Smooth muscle cell (in vitro differentiated cells): ENCODE data around the gene LRP1B. TPM values are rescaled to one million over a fixed set of nuclear protein-coding genes. Genes with fewer than 3 reads are reported as not detected.

Source experiments
- DNase-seq: peaks from one replicate; lab custom pipeline; 2025; ENCODE audit not compliant: unreplicated experiment; lab: John Stamatoyannopoulos, UW
- H2AFZ ChIP-seq: fragments of 200-600 bp; sonication (generic); 2 replicates; pipeline ENCODE4 v1.6.0; 2016; ENCODE audit warnings: antibody characterized with exemption, low read depth, mild to moderate bottlenecking
- H3F3A ChIP-seq: fragments of 200-600 bp; sonication (generic); 2 replicates; pipeline ENCODE4 v1.6.0; 2017; ENCODE audit warnings: antibody characterized with exemption, low read depth
- H3K27ac ChIP-seq: fragments of 200-600 bp; sonication (generic); 2 replicates; pipeline ENCODE4 v1.5.1; 2016; ENCODE audit warnings: low read depth, mild to moderate bottlenecking
- H3K27me3 ChIP-seq: fragments of 200-600 bp; sonication (generic); 2 replicates; pipeline ENCODE4 v1.6.1; 2016; ENCODE audit warnings: low read depth, mild to moderate bottlenecking
- H3K36me3 ChIP-seq: fragments of 200-600 bp; sonication (generic); 2 replicates; pipeline ENCODE4 v1.5.1; 2016; ENCODE audit warnings: low read depth
- H3K4me1 ChIP-seq: fragments of 200-600 bp; sonication (generic); 2 replicates; pipeline ENCODE4 v1.5.1; 2016; ENCODE audit warnings: low read depth
- H3K4me2 ChIP-seq: fragments of 200-600 bp; sonication (generic); 2 replicates; pipeline ENCODE4 v1.6.0; 2016; ENCODE audit warnings: mild to moderate bottlenecking
- H3K4me3 ChIP-seq: fragments of 200-600 bp; sonication (generic); 2 replicates; pipeline ENCODE4 v1.5.1; 2016; ENCODE audit warnings: mild to moderate bottlenecking
- H3K79me2 ChIP-seq: fragments of 200-600 bp; sonication (generic); 2 replicates; pipeline ENCODE4 v1.6.0; 2016; ENCODE audit warnings: low read depth, mild to moderate bottlenecking
- H3K9ac ChIP-seq: fragments of 200-600 bp; sonication (generic); 2 replicates; pipeline ENCODE4 v1.6.0; 2016; ENCODE audit warnings: low read depth
- H3K9me3 ChIP-seq: fragments of 200-600 bp; sonication (generic); replicated peaks from 2 replicates; pipeline ENCODE4 v1.5.1; 2016; ENCODE audit warnings: low read depth
- H4K20me1 ChIP-seq: fragments of 200-600 bp; sonication (generic); 2 replicates; pipeline ENCODE4 v1.6.0; 2016; ENCODE audit warnings: low read depth
- WGBS: methylation state at CpG from one replicate; pipeline ENCODE4 v1.1.7; 2016; ENCODE audit warnings: low lambda C conversion rate; 5-methylcytosine and 5-hydroxymethylcytosine counted together
- polyA plus RNA-seq: library from polyadenylated mRNA; unstranded; fragments of >200 nt; fragmentation: Nextera tagmentation; extraction: Ambion mirVana; gene quantifications from 2 replicates; pipeline ENCODE4 v1.2.1, GENCODE V29; 2016
- total RNA-seq: library from RNA; depleted of rRNA; stranded (reverse); fragments of >200 nt; gene quantifications from 2 replicates; pipeline ENCODE4 v1.2.3, GENCODE V29; 2014
- TF ChIP-seq, protein P1 (sequence below): fragments of 200-600 bp; sonication (generic); IDR thresholded peaks from 2 replicates; pipeline ENCODE4 v1.5.1; 2017; ENCODE audit warnings: borderline replicate concordance, mild to moderate bottlenecking, antibody characterized with exemption; ENCODE audit not compliant: insufficient read depth, poor library complexity, severe bottlenecking

LRP1B gene
- total and polyA plus RNA-seq, 2 experiments from 2014 or later = 0.08 to 2.9 TPM

DNA sequence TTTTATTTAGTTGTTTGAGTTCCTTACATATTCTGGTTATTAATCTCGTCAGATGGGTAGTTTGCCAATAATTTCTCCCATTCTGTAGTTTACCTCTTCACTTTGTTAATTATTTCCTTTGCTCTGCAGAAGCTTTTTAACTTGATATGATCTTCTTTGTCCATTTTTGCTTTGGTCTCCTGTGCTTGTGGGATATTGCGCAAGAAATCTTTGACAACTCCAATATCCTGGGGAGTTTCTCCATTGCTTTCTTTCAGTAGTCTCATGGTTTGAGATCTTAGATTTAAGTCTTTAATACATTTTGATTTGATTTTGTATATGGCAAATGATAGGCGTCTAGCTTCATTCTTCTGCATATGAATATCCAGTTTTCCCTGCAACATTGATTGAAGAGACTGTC is 389.2 kb downstream of the LRP1B start:
- Histone ChIP-seq H3K27me3 (no peaks in the 10 kb centered on the region), H3K9me3 (no peaks in the 10 kb centered on the region), H2AFZ (no peak overlapping the region), H3K36me3 (no peaks in the 10 kb centered on the region), H3K4me1 (no peaks in the 10 kb centered on the region), H3K9ac (no peak overlapping the region), H3K4me2 (no peak overlapping the region), H3K79me2 (no peaks in the 10 kb centered on the region), H3K4me3 (no peak overlapping the region), H3K27ac (no peak overlapping the region), H4K20me1 (no peaks in the 10 kb centered on the region), H3F3A (no peaks in the 10 kb centered on the region)
- TF ChIP-seq, protein P1, sequence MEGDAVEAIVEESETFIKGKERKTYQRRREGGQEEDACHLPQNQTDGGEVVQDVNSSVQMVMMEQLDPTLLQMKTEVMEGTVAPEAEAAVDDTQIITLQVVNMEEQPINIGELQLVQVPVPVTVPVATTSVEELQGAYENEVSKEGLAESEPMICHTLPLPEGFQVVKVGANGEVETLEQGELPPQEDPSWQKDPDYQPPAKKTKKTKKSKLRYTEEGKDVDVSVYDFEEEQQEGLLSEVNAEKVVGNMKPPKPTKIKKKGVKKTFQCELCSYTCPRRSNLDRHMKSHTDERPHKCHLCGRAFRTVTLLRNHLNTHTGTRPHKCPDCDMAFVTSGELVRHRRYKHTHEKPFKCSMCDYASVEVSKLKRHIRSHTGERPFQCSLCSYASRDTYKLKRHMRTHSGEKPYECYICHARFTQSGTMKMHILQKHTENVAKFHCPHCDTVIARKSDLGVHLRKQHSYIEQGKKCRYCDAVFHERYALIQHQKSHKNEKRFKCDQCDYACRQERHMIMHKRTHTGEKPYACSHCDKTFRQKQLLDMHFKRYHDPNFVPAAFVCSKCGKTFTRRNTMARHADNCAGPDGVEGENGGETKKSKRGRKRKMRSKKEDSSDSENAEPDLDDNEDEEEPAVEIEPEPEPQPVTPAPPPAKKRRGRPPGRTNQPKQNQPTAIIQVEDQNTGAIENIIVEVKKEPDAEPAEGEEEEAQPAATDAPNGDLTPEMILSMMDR = no peak
- WGBS = 98% methylated on average over 3 of the region's 3 CpGs
- DNase-seq = no peak

DNA sequence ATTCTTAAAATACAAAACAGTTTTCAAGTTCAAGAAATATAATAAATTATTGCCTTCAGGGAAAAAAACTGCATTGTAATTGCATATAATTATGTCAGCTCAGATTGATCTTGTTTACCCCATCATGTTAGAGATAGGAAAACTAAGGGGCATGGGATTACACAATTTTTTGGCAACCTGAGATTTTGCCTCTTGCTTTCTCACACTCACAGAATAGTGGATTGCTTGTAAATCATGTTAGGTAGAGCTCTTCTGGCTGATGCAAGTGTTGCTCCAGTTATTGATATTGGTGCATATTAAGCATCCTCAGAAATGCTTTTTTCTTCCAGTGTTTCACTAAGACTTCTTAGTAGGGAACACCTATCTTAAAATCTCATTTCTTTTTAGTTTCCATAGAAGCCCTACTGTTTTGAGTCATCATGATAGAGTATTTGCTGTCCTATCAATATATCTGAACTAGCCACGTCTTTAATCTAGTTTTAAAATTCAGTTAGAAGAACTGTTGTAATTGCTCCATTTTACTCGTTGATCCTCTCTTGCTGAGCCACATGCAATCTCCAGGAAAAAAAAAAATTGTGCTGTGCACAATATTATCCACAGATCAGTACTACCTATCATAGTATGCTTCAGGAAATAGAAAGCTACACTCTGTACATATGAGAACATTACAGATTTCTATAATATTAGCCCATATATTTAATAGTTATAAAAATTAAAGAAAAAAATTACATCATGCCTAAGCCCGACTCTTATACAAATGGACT is 393.1 kb downstream of the LRP1B start:
- 58% methylated on average over 3 of the region's 3 CpGs for WGBS

DNA sequence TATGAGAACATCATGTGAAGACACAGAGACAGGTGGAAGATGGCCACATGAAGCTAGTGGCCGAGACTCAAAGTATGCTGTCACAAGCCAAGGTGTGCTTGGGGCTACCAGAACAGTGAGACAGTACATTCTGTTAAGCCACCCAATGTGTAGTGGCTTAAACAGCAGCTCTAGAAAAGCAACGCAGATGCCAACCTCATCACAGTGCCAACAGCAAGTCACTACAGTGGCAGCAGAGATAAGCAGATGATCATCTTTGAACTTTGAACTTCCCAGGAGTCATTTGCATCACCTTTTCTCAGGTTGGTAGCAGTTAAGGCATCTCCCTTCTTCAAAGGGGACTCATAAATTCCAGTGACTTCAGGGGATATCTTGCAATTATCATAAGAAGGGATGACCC is 394.4 kb downstream of the LRP1B start:
- no peak for DNase-seq
- Histone ChIP-seq H3K4me1 (no peaks in the 10 kb centered on the region), H4K20me1 (no peaks in the 10 kb centered on the region), H3K36me3 (no peaks in the 10 kb centered on the region), H2AFZ (no peak overlapping the region), H3K27ac (no peak overlapping the region), H3K4me2 (no peak overlapping the region), H3K4me3 (no peak overlapping the region), H3K27me3 (no peaks in the 10 kb centered on the region), H3K9ac (no peak overlapping the region), H3F3A (no peaks in the 10 kb centered on the region), H3K9me3 (no peaks in the 10 kb centered on the region), H3K79me2 (no peaks in the 10 kb centered on the region)
- TF ChIP-seq, protein P1 = no peak
- WGBS = 97% methylated on average over 2 of the region's 2 CpGs

More for the DNA sequence above, 393.1 kb downstream of the LRP1B start:
- H3K36me3 ChIP-seq = no peaks in the 10 kb centered on the region
- H4K20me1 ChIP-seq = no peaks in the 10 kb centered on the region
- H3K27ac ChIP-seq = no peak overlapping the region
- H3K4me1 ChIP-seq = no peaks in the 10 kb centered on the region
- H3K79me2 ChIP-seq = no peaks in the 10 kb centered on the region
- TF ChIP-seq, protein P1 = no peak
- DNase-seq = no peak
- no peaks in the 10 kb centered on the region for H3K9me3 ChIP-seq
- no peaks in the 10 kb centered on the region for H3K27me3 ChIP-seq
- H3K9ac ChIP-seq = no peak overlapping the region
- H3F3A ChIP-seq = no peaks in the 10 kb centered on the region
- no peak overlapping the region for H3K4me2 ChIP-seq
- H3K4me3 ChIP-seq = no peak overlapping the region
- no peak overlapping the region for H2AFZ ChIP-seq

DNA sequence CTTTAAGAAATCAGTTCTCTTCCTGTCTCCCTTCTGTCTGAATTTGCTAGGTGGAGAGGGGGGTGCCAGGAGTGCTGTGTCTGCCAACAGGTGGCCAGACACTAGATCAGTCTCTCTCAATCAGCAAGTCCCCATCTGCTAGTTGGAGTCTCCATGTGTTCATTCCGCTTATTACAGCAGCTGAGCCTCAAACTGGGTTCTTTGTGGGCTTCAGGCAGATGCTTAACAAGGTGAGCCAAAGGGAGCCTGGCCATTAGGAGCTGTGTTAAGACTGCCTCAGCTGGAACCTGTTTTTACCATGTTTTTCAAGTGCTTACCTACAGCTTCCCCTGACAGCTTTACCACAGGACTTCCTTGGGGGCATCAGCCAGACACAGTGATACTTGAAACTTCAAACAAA is 401.9 kb downstream of the LRP1B start:
- Histone ChIP-seq H3K79me2 (no peaks in the 10 kb centered on the region), H2AFZ (no peak overlapping the region), H3F3A (no peaks in the 10 kb centered on the region), H3K27ac (no peak overlapping the region), H3K9me3 (no peaks in the 10 kb centered on the region), H3K4me3 (no peak overlapping the region), H3K4me1 (no peaks in the 10 kb centered on the region), H3K9ac (no peak overlapping the region), H3K36me3 (no peaks in the 10 kb centered on the region), H3K4me2 (no peak overlapping the region), H4K20me1 (no peaks in the 10 kb centered on the region), H3K27me3 (no peaks in the 10 kb centered on the region)
- TF ChIP-seq, protein P1 = no peak
- 100% methylated on average over 1 of the region's 1 CpG for WGBS
- DNase-seq = no peak
